HUES64 (cell line): Measurements from ENCODE around the gene NTNG1.
A peak's percentile ranks its signal among the peaks of the same experiment; 100 is the strongest.

Source experiments
- H3K27ac ChIP-seq: 2 replicates; pipeline ENCODE4 v1.7.0; 2013; ENCODE audit warnings: low read depth, low read length, inconsistent platforms
- H3K27me3 ChIP-seq: 2 replicates; pipeline ENCODE4 v1.6.1; 2013; ENCODE audit warnings: mild to moderate bottlenecking, low read length; ENCODE audit not compliant: insufficient read depth
- H3K36me3 ChIP-seq: 2 replicates; pipeline ENCODE4 v1.6.1; 2013; ENCODE audit warnings: mild to moderate bottlenecking, low read length; ENCODE audit not compliant: insufficient read depth
- H3K4me1 ChIP-seq: 2 replicates; pipeline ENCODE4 v1.6.1; 2013; ENCODE audit warnings: mild to moderate bottlenecking, low read length, moderate library complexity; ENCODE audit not compliant: insufficient read depth
- H3K4me3 ChIP-seq: 2 replicates; pipeline ENCODE4 v1.5.1; 2013; ENCODE audit warnings: mild to moderate bottlenecking, low read length, moderate library complexity
- H3K9ac ChIP-seq: 2 replicates; pipeline ENCODE4 v1.6.1; 2013; ENCODE audit warnings: mild to moderate bottlenecking, low read depth, low read length
- H3K9me3 ChIP-seq: 2 replicates; pipeline ENCODE4 v1.6.1; 2013; ENCODE audit warnings: low read depth, low read length; ENCODE audit not compliant: insufficient read depth
- WGBS: fragments of 150-250, 120-280 bp; methylation state at CpG from one replicate; pipeline ENCODE4 v1.1.7; 2013; ENCODE audit warnings: missing lambda C conversion rate; 5-methylcytosine and 5-hydroxymethylcytosine counted together

Gene NTNG1

GRCh38 chr1:107123741-107124140, 17.1 kb upstream of the NTNG1 start:
- Histone ChIP-seq H3K36me3 (no peaks in the 10 kb centered on the region), H3K9ac (no peak overlapping the region), H3K27ac (no peak overlapping the region), H3K4me3 (no peak overlapping the region), H3K9me3 (no peaks in the 10 kb centered on the region), H3K4me1 (no peaks in the 10 kb centered on the region), H3K27me3 (no peaks in the 10 kb centered on the region)
- WGBS, result 96% methylated on average over 1 of the region's 1 CpG

GRCh38 chr1:107124694-107125093, 16.1 kb upstream of the NTNG1 start:
- no peaks in the 10 kb centered on the region for H3K27me3 ChIP-seq
- no peak overlapping the region for H3K27ac ChIP-seq
- 87% methylated on average over 2 of the region's 2 CpGs for WGBS
- no peak overlapping the region for H3K9ac ChIP-seq
- H3K4me1 ChIP-seq, result no peaks in the 10 kb centered on the region
- no peak overlapping the region for H3K4me3 ChIP-seq
- H3K36me3 ChIP-seq, result no peaks in the 10 kb centered on the region
- no peaks in the 10 kb centered on the region for H3K9me3 ChIP-seq

- no peak overlapping the region for H3K9ac ChIP-seq
- H3K27ac ChIP-seq, result no peak overlapping the region
- no peak overlapping the region for H3K4me3 ChIP-seq
- WGBS, result no CpG with 5 or more reads among the region's 1 CpG
- H3K4me1 ChIP-seq, result no peaks in the 10 kb centered on the region
- H3K27me3 ChIP-seq, result no peaks in the 10 kb centered on the region
- H3K36me3 ChIP-seq, result no peaks in the 10 kb centered on the region
- no peaks in the 10 kb centered on the region for H3K9me3 ChIP-seq
Observed at GRCh38 chr1:107132195-107132594, 8.6 kb upstream of the NTNG1 start.

- no peak overlapping the region for H3K4me3 ChIP-seq
- no peaks in the 10 kb centered on the region for H3K36me3 ChIP-seq
- H3K4me1 ChIP-seq, result no peaks in the 10 kb centered on the region
- 100% methylated on average over 1 of the region's 1 CpG for WGBS
- no peaks in the 10 kb centered on the region for H3K27me3 ChIP-seq
- H3K9me3 ChIP-seq, result no peaks in the 10 kb centered on the region
- no peak overlapping the region for H3K27ac ChIP-seq
- no peak overlapping the region for H3K9ac ChIP-seq
Observed at GRCh38 chr1:107132780-107133179, 8.1 kb upstream of the NTNG1 start.

GRCh38 chr1:107135463-107135862, 5.4 kb upstream of the NTNG1 start:
- Histone ChIP-seq H3K9ac (no peak overlapping the region), H3K27me3 (peaks cover 17% of the 10 kb centered on the region), H3K36me3 (no peaks in the 10 kb centered on the region), H3K4me3 (no peak overlapping the region), H3K4me1 (peaks cover 18% of the 10 kb centered on the region), H3K9me3 (no peaks in the 10 kb centered on the region), H3K27ac (no peak overlapping the region)
- WGBS, result no CpG with 5 or more reads among the region's 3 CpGs

- peaks cover 25% of the 10 kb centered on the region for H3K4me1 ChIP-seq
- H3K9me3 ChIP-seq, result no peaks in the 10 kb centered on the region
- H3K4me3 ChIP-seq, result no peak overlapping the region
- H3K27ac ChIP-seq, result no peak overlapping the region
- H3K9ac ChIP-seq, result no peak overlapping the region
- peaks cover 27% of the 10 kb centered on the region for H3K27me3 ChIP-seq
- H3K36me3 ChIP-seq, result no peaks in the 10 kb centered on the region
Observed at GRCh38 chr1:107138166-107138565, 2.7 kb upstream of the NTNG1 start.

GRCh38 chr1:107138767-107139445, 1.9 kb upstream of the NTNG1 start:
- peaks cover 30% of the 10 kb centered on the region for H3K4me1 ChIP-seq
- whole genome bisulfite sequencing, result 82% methylated on average over 3 of the region's 3 CpGs
- H3K9me3 ChIP-seq, result no peaks in the 10 kb centered on the region
- peak overlapping the region; percentile 85 for H3K4me3 ChIP-seq
- H3K36me3 ChIP-seq, result no peaks in the 10 kb centered on the region
- no peak overlapping the region for H3K9ac ChIP-seq
- H3K27me3 ChIP-seq, result peaks cover 27% of the 10 kb centered on the region
- H3K27ac ChIP-seq, result no peak overlapping the region

GRCh38 chr1:107139833-107140702, 771 bp upstream of the NTNG1 start:
- Histone ChIP-seq H3K36me3 (no peaks in the 10 kb centered on the region), H3K27ac (peak overlapping the region; percentile 67; the same call in 1 of the 2 replicates), H3K4me1 (peaks cover 30% of the 10 kb centered on the region), H3K4me3 (peak overlapping the region; percentile 85), H3K9ac (peak overlapping the region; percentile 28; the same call in 1 of the 2 replicates), H3K27me3 (peaks cover 27% of the 10 kb centered on the region), H3K9me3 (no peaks in the 10 kb centered on the region)
- under 1% methylated on average over 53 of the region's 53 CpGs for WGBS

GRCh38 chr1:107141491-107142126, 770 bp downstream of the NTNG1 start:
- no peaks in the 10 kb centered on the region for H3K36me3 ChIP-seq
- H3K9ac ChIP-seq, result no peak overlapping the region
- under 1% methylated on average over 36 of the region's 41 CpGs for WGBS
- H3K4me3 ChIP-seq, result peak overlapping the region; percentile 85
- peaks cover 30% of the 10 kb centered on the region for H3K4me1 ChIP-seq
- no peak overlapping the region for H3K27ac ChIP-seq
- no peaks in the 10 kb centered on the region for H3K9me3 ChIP-seq
- peaks cover 27% of the 10 kb centered on the region for H3K27me3 ChIP-seq

- no peak overlapping the region for H3K9ac ChIP-seq
- no peaks in the 10 kb centered on the region for H3K36me3 ChIP-seq
- no peaks in the 10 kb centered on the region for H3K9me3 ChIP-seq
- peaks cover 27% of the 10 kb centered on the region for H3K27me3 ChIP-seq
- peaks cover 30% of the 10 kb centered on the region for H3K4me1 ChIP-seq
- whole genome bisulfite sequencing, result 8% methylated on average over 5 of the region's 5 CpGs
- peak overlapping the region; percentile 85 for H3K4me3 ChIP-seq
- no peak overlapping the region for H3K27ac ChIP-seq
Observed at GRCh38 chr1:107142140-107142542, 1.3 kb downstream of the NTNG1 start.

GRCh38 chr1:107142666-107143065, 1.8 kb downstream of the NTNG1 start:
- WGBS, result 82% methylated on average over 2 of the region's 2 CpGs
- Histone ChIP-seq H3K4me1 (peaks cover 30% of the 10 kb centered on the region), H3K9me3 (no peaks in the 10 kb centered on the region), H3K36me3 (no peaks in the 10 kb centered on the region), H3K9ac (no peak overlapping the region), H3K4me3 (no peak overlapping the region), H3K27ac (no peak overlapping the region), H3K27me3 (peaks cover 27% of the 10 kb centered on the region)
